Spleen (tissue), 11 donors: Measurements from ENCODE around the gene GPR139. TPM values are rescaled to one million over a fixed set of nuclear protein-coding genes. Genes with fewer than 3 reads are reported as not detected.

ENCODE experiments used
- DNase-seq: peaks from one replicate; pipeline ENCODE4 v3.0.0-alpha.2; 2020
- H3K27ac ChIP-seq, 8 donors: fragments of 200-600 bp; sonication (generic) in 7 of 8; 1 replicate in 4 of 8; 2 replicates in 4 of 8; pipeline versions ENCODE4 v1.5.0 to v1.8.0; 2016 to 2021; ENCODE audit warnings: inconsistent platforms in 4 of 8, mild to moderate bottlenecking in 4 of 8, moderate library complexity in 1 of 8
- H3K27me3 ChIP-seq, 7 donors: fragments of 200-600 bp; sonication (generic) in 6 of 7; replicated peaks in 1 of 7; 1 replicate in 4 of 7; 2 replicates in 3 of 7; pipeline versions ENCODE4 v1.5.0 to v1.8.0; 2016 to 2021; ENCODE audit warnings: inconsistent platforms in 3 of 7, mild to moderate bottlenecking in 1 of 7
- H3K36me3 ChIP-seq, 6 donors: fragments of 200-600 bp; sonication (generic) in 5 of 6; 1 replicate in 4 of 6; 2 replicates in 2 of 6; pipeline versions ENCODE4 v1.5.0 to v1.8.0; 2016 to 2021; ENCODE audit warnings: inconsistent platforms in 2 of 6
- H3K4me1 ChIP-seq, 6 donors: fragments of 200-600 bp; sonication (generic) in 5 of 6; 1 replicate in 3 of 6; 2 replicates in 3 of 6; pipeline versions ENCODE4 v1.5.0 to v1.8.0; 2016 to 2021; ENCODE audit warnings: inconsistent platforms in 3 of 6
- H3K4me3 ChIP-seq, 8 donors: fragments of 200-600 bp; sonication (generic) in 7 of 8; 1 replicate in 4 of 8; 2 replicates in 4 of 8; pipeline versions ENCODE4 v1.5.0 to v1.8.0; 2016 to 2021; ENCODE audit warnings: inconsistent platforms in 4 of 8, mild to moderate bottlenecking in 4 of 8, moderate library complexity in 2 of 8
- H3K9me3 ChIP-seq, 8 donors: fragments of 200-600 bp; sonication (generic) in 7 of 8; 1 replicate in 4 of 8; 2 replicates in 4 of 8; pipeline versions ENCODE4 v1.5.0 to v1.8.0; 2016 to 2021; ENCODE audit warnings: inconsistent platforms in 4 of 8
- POLR2A ChIP-seq, 3 donors: fragments of 450-650 bp; IDR thresholded peaks; one replicate each; pipeline ENCODE4 v1.5.1; 2017; ENCODE audit warnings: antibody characterized with exemption in 3 of 3, mild to moderate bottlenecking in 1 of 3
- POLR2AphosphoS5 ChIP-seq, 3 donors: sonication (generic); formaldehyde crosslinking; IDR thresholded peaks; one replicate each; pipeline ENCODE4 v1.5.1; 2017; ENCODE audit warnings: antibody characterized with exemption in 3 of 3
- WGBS, 5 donors: extraction: QIAGEN DNeasy Blood & Tissue Kit in 3 of 5; methylation state at CpG; one replicate each; pipeline versions ENCODE4 v1.1.5 to v1.1.7; 2013 to 2018; 5-methylcytosine and 5-hydroxymethylcytosine counted together
- intact Hi-C: fragments of 100-400 bp; cut with DNase I; formaldehyde crosslinking; loops from one replicate; pipeline ENCODE4 v1.15.0; 2023; ENCODE audit warnings: low total_unique reads
- polyA plus RNA-seq, 3 donors: library from polyadenylated mRNA; stranded (reverse); fragments of 200-250 nt; gene quantifications; one replicate each; pipeline ENCODE4 v1.2.1, GENCODE V29; 2013
- total RNA-seq, 7 donors: library from RNA; depleted of rRNA in 3 of 7; stranded (reverse); fragments of >200 nt in 3 of 7; fragmentation: NEBNext Ultra II Directional in 4 of 7; extraction: Animal tissue kit (Norgen Biotek cat#: 25700) in 4 of 7; gene quantifications; one replicate each; pipeline versions ENCODE4 v1.1.0 to v1.2.1, GENCODE V29; 2016 to 2021
- TF ChIP-seq, protein P1 (sequence below), 11 experiments: fragments of 200-600 bp in 7 of 11; fragments of 450-650 bp in 4 of 11; sonication (generic) in 4 of 11; IDR thresholded peaks in 8 of 11; conservative IDR thresholded peaks in 3 of 11; 1 replicate in 7 of 11; 2 replicates in 4 of 11; pipeline versions ENCODE4 v1.4.0 to v1.8.0; 2016 to 2021; ENCODE audit warnings: antibody characterized with exemption in 11 of 11, inconsistent platforms in 4 of 11, mild to moderate bottlenecking in 1 of 11
- donor health status: healthy with polysubstance abuse.
- donor health status: DM: no; HTN: no; CAD: no; lungs with moderate emphysema.
- donor health status: DM: no; HTN: no; CAD: no.
- donor health status: Bipolar disorder and iron deficiency.
- donor health status: healthy.
- donor health status: DM: no; HTN: no; CAD: no.
- donor health status: DM: yes; HTN: yes; CAD: no.

GPR139 gene
- total and polyA plus RNA-seq, 10 donors = not detected

DNA sequence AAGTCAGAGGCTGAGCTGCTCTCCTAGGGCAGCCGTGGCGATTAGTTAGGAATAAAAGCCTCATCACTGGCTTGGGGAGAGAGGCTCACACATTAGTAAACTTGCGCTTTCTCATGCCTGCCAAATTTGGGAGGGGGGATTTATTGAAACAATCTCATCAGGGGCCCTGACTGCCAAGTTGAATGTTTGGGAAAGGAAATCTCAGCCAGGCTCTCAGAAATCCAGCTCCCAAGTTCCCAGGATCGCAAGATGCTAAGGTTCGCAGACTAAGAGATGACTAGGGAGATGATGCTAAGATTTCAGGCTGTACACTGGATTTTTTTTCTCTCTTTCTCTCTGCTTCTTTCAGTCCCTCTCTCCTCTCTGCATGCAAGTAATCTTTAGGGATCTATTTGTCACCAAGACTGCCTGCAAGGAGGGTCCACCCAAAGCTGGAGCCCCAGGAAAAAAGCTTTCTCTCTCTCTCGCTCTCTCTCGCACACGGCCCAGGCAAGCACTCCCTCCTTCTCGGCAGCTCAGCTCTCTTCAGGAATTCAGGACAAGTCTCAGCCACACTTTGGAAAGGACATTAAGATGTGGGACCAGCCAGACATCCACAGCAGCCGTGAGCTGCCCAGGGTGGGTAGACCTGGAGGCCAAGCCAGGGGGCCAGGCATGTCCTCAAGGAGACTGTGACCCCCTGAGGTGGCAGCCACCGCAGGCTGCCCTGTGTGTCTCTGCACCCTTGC lies 1.4 kb downstream of the GPR139 start:
- Histone ChIP-seq H3K9me3 (peaks cover 0 to 23% (median 14%) of the 10 kb centered on the region in 8 donors), H3K27me3 (peaks cover 0 to 60% (median 23%) of the 10 kb centered on the region in 7 donors), H3K36me3 (no peaks in the 10 kb centered on the region), H3K4me3 (no peak overlapping the region), H3K27ac (no peak overlapping the region), H3K4me1 (no peaks in the 10 kb centered on the region)
- intact Hi-C loops = no loop called here
- TF ChIP-seq POLR2AphosphoS5 (IDR thresholded peaks at IDR 0.05) (no peak), POLR2A (IDR thresholded peaks at IDR 0.05) (no peak)
- TF ChIP-seq, protein P1, sequence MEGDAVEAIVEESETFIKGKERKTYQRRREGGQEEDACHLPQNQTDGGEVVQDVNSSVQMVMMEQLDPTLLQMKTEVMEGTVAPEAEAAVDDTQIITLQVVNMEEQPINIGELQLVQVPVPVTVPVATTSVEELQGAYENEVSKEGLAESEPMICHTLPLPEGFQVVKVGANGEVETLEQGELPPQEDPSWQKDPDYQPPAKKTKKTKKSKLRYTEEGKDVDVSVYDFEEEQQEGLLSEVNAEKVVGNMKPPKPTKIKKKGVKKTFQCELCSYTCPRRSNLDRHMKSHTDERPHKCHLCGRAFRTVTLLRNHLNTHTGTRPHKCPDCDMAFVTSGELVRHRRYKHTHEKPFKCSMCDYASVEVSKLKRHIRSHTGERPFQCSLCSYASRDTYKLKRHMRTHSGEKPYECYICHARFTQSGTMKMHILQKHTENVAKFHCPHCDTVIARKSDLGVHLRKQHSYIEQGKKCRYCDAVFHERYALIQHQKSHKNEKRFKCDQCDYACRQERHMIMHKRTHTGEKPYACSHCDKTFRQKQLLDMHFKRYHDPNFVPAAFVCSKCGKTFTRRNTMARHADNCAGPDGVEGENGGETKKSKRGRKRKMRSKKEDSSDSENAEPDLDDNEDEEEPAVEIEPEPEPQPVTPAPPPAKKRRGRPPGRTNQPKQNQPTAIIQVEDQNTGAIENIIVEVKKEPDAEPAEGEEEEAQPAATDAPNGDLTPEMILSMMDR (IDR thresholded peaks at IDR 0.05 in 8 of 11, conservative IDR thresholded peaks at IDR 0.05 in 3 of 11) = no peak
- DNase-seq = no peak
- WGBS, 5 donors = 46 to 53% (median 52%) methylated on average over 11 of the region's 11 CpGs

DNA sequence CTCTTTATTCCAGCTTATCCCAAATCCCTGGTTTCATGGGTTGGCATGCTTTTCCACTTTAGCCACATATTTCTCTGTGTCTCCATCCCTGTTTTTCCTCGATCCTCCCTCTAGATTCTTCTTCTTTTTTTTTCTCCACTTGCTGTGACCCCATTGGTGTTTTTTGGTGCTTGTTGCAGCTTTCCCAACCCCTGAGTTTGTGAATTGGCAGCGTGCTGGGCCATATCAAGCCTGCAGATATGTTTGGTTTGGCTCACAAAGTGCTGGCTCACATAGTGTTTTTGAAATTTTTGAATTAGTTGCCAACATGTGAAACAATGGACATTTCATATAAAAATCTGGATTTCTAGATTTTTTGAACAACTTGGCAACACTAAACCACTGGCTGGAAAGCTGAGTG lies 8.8 kb downstream of the GPR139 start:
- TF ChIP-seq, protein P1 (IDR thresholded peaks at IDR 0.05 in 8 of 11, conservative IDR thresholded peaks at IDR 0.05 in 3 of 11) = no peak
- TF ChIP-seq POLR2A (IDR thresholded peaks at IDR 0.05) = no peak
- no peak for TF ChIP-seq POLR2AphosphoS5 (IDR thresholded peaks at IDR 0.05)
- H3K36me3 ChIP-seq = no peaks in the 10 kb centered on the region
- no peak overlapping the region for H3K27ac ChIP-seq
- H3K9me3 ChIP-seq = peaks cover 0 to 27% (median 15%) of the 10 kb centered on the region in 8 donors
- intact Hi-C loops = loop anchor here (10.0 kb wide), 1 partner anchor 60 kb away; no protein-coding TSS in a partner anchor
- no peaks in the 10 kb centered on the region for H3K4me1 ChIP-seq
- 55 to 68% (median 66%) methylated on average over 2 of the region's 2 CpGs for WGBS, 5 donors
- peaks cover 0 to 11% (median 0%) of the 10 kb centered on the region in 7 donors for H3K27me3 ChIP-seq
- no peak for DNase-seq
- H3K4me3 ChIP-seq = no peak overlapping the region

DNA sequence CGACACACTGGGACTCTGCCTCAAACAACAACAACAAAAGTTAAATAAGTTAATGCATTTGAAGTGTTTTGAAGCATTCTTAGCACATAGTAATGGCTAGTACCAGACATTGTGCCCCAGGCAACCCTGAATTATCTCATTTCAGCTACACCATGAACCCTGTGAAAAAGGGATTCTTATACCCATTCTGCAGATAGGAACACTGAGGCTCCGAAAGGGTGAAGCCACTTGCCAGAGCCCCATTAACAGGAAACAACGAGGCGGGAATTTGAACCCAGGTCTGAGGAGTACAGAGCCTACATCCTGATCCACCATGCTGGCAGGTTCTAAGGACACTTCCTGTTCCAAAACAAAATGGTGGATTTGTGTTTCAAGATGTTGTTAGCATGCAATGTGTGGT lies 9.2 kb downstream of the GPR139 start:
- intact Hi-C loops = loop anchor here (10.0 kb wide), 1 partner anchor 60 kb away; no protein-coding TSS in a partner anchor
- TF ChIP-seq, protein P1 (IDR thresholded peaks at IDR 0.05 in 8 of 11, conservative IDR thresholded peaks at IDR 0.05 in 3 of 11) = no peak
- TF ChIP-seq POLR2A (IDR thresholded peaks at IDR 0.05) = no peak
- TF ChIP-seq POLR2AphosphoS5 (IDR thresholded peaks at IDR 0.05) = no peak
- Histone ChIP-seq H3K4me1 (no peaks in the 10 kb centered on the region), H3K27me3 (peaks cover 0 to 14% (median 0%) of the 10 kb centered on the region in 7 donors), H3K9me3 (peaks cover 0 to 26% (median 15%) of the 10 kb centered on the region in 8 donors), H3K4me3 (no peak overlapping the region), H3K36me3 (no peaks in the 10 kb centered on the region), H3K27ac (no peak overlapping the region)
- DNase-seq = no peak
- WGBS, 5 donors = 77 to 92% (median 85%) methylated on average over 4 of the region's 4 CpGs

DNA sequence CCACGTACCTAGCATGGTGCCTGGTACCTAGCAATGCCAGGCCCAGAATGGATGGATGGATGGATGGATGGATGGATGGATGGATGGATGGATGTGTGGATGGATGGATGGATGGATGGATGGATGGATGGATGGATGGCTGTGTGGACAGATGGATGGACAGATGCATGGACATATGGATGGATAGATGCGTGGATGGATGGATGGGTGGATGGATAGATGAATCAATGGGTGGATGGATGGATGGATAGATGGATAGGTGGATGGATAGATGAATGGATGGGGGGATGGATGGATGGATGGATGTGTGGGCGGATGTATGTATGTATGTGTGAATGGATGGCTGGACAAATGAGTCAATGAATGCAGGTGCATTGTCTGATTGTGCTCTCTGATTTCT lies 12.6 kb downstream of the GPR139 start:
- TF ChIP-seq, protein P1 (IDR thresholded peaks at IDR 0.05 in 8 of 11, conservative IDR thresholded peaks at IDR 0.05 in 3 of 11) = no peak
- TF ChIP-seq POLR2A (IDR thresholded peaks at IDR 0.05) = no peak
- no peak for TF ChIP-seq POLR2AphosphoS5 (IDR thresholded peaks at IDR 0.05)
- WGBS, 5 donors = 62 to 82% (median 69%) methylated on average over 3 of the region's 3 CpGs
- intact Hi-C loops = loop anchor here (10.0 kb wide), 1 partner anchor 64 kb away; no protein-coding TSS in a partner anchor
- H3K27me3 ChIP-seq = peaks cover 0 to 14% (median 0%) of the 10 kb centered on the region in 7 donors
- H3K4me3 ChIP-seq = no peak overlapping the region
- DNase-seq = no peak
- H3K4me1 ChIP-seq = no peaks in the 10 kb centered on the region
- no peaks in the 10 kb centered on the region for H3K9me3 ChIP-seq
- H3K36me3 ChIP-seq = no peaks in the 10 kb centered on the region
- no peak overlapping the region for H3K27ac ChIP-seq
